Measurements from ENCODE around the gene RGL2.

- TF ChIP-seq CTCF (IDR thresholded peaks at IDR 0.05; ENCODE audit: low read length) = no peak
- TF ChIP-seq EZH2 (IDR thresholded peaks at IDR 0.05; ENCODE audit: borderline replicate concordance, low read length) = no peak
These were observed 2.9 kb downstream of the RGL2 start for GRCh38 chr6:33295621-33296369.

Data from OCI-LY1 (cell line).